HepG2 (cell line): ENCODE data around the gene HECTD1. TPM values are rescaled to one million over a fixed set of nuclear protein-coding genes. Genes with fewer than 3 reads are reported as not detected.

Experiments
- CREB3 ChIP-seq: sonication (generic); formaldehyde crosslinking; IDR thresholded peaks from 2 replicates; pipeline ENCODE4 v1.5.0; 2020; ENCODE audit warnings: missing genetic modification reagents
- CSRNP1 ChIP-seq: sonication (generic); formaldehyde crosslinking; IDR thresholded peaks from 2 replicates; pipeline ENCODE4 v1.8.1; 2023; ENCODE audit warnings: mild to moderate bottlenecking, missing genetic modification reagents
- HBP1 ChIP-seq: IDR thresholded peaks from 2 replicates; pipeline ENCODE4 v1.6.1; 2016; ENCODE audit warnings: low read depth, control low read depth
- HDAC1 ChIP-seq: sonication (generic); formaldehyde crosslinking; IDR thresholded peaks from 2 replicates; pipeline ENCODE4 v1.5.1; 2020; ENCODE audit warnings: mild to moderate bottlenecking, missing genetic modification reagents
- HDAC2 ChIP-seq: sonication (generic); formaldehyde crosslinking; IDR thresholded peaks from 2 replicates; pipeline ENCODE4 v1.4.0; 2020; ENCODE audit warnings: missing genetic modification reagents
- HMGXB4 ChIP-seq, 2 experiments: sonication (generic) in 1 of 2; formaldehyde crosslinking in 1 of 2; IDR thresholded peaks; 2 replicates each; pipeline versions ENCODE4 v1.4.0 to v1.6.1; 2018 to 2020; ENCODE audit warnings: missing genetic modification reagents in 2 of 2, borderline replicate concordance in 1 of 2, low read depth in 1 of 2, mild to moderate bottlenecking in 1 of 2, missing biosample characterization in 1 of 2
- HNRNPH1 ChIP-seq: fragments of 200-400 bp; formaldehyde crosslinking; optimal IDR thresholded peaks from 2 replicates; pipeline ENCODE3; 2017; ENCODE audit warnings: mild to moderate bottlenecking, low read depth, low read length
- IRF9 ChIP-seq: sonication (generic); formaldehyde crosslinking; IDR thresholded peaks from 2 replicates; pipeline ENCODE4 v1.8.0; 2022; ENCODE audit warnings: missing genetic modification reagents, mild to moderate bottlenecking, borderline replicate concordance
- KMT2A ChIP-seq: sonication (generic); formaldehyde crosslinking; IDR thresholded peaks from 2 replicates; pipeline ENCODE4 v1.4.0; 2020; ENCODE audit warnings: missing genetic modification reagents
- MLLT10 ChIP-seq: sonication (generic); formaldehyde crosslinking; IDR thresholded peaks from 2 replicates; pipeline ENCODE4 v1.4.0; 2020; ENCODE audit warnings: missing genetic modification reagents
- RBAK ChIP-seq: sonication (generic); formaldehyde crosslinking; IDR thresholded peaks from 2 replicates; pipeline ENCODE4 v1.5.1; 2020; ENCODE audit warnings: mild to moderate bottlenecking, missing genetic modification reagents
- RXRB ChIP-seq: IDR thresholded peaks from 2 replicates; pipeline ENCODE4 v1.6.1; 2016; ENCODE audit warnings: borderline replicate concordance, missing genetic modification reagents, missing compliant biosample characterization
- TAF1 ChIP-seq: sonication (generic); formaldehyde crosslinking; IDR thresholded peaks from 2 replicates; pipeline ENCODE4 v1.4.0; 2020; ENCODE audit warnings: missing genetic modification reagents
- ZBTB7B ChIP-seq: sonication (generic); formaldehyde crosslinking; IDR thresholded peaks from 2 replicates; pipeline ENCODE4 v1.4.0; 2020; ENCODE audit warnings: missing genetic modification reagents
- ZFP1 ChIP-seq: IDR thresholded peaks from 2 replicates; pipeline ENCODE4 v1.6.1; 2016
- ZNF24 ChIP-seq: fragments of 450-650 bp; IDR thresholded peaks from 2 replicates; pipeline ENCODE4 v1.6.1; 2017; ENCODE audit warnings: antibody characterized with exemption, mild to moderate bottlenecking
- ZNF644 ChIP-seq: IDR thresholded peaks from 2 replicates; pipeline ENCODE4 v1.6.1; 2016; ENCODE audit warnings: low read depth
- ZNF770 ChIP-seq: sonication (generic); formaldehyde crosslinking; IDR thresholded peaks from 2 replicates; pipeline ENCODE4 v1.5.0; 2020; ENCODE audit warnings: mild to moderate bottlenecking, missing genetic modification reagents
- ZNF891 ChIP-seq: sonication (generic); formaldehyde crosslinking; IDR thresholded peaks from 2 replicates; pipeline ENCODE4 v1.5.0; 2020; ENCODE audit warnings: mild to moderate bottlenecking, missing genetic modification reagents
- polyA plus RNA-seq, 8 experiments: library from polyadenylated mRNA; depleted of rRNA in 3 of 8; stranded (reverse) in 7 of 8; unstranded in 1 of 8; fragments of >200 nt; fragmentation: Illumina TruSeq in 4 of 8; extraction: Trizol in 4 of 8; gene quantifications; 2 replicates each; pipeline versions ENCODE4 v1.2.1 to v1.2.3, GENCODE V29; 2011 to 2016; ENCODE audit warnings: low read depth in 4 of 8, missing spikeins in 1 of 8, mixed read lengths in 1 of 8; ENCODE audit not compliant: insufficient read depth in 1 of 8
- total RNA-seq, 5 experiments: library from RNA; depleted of rRNA; stranded (reverse); fragments of >200 nt; fragmentation: Illumina TruSeq; extraction: Trizol; gene quantifications; 2 replicates each; pipeline ENCODE4 v1.2.3, GENCODE V29; 2016; ENCODE audit warnings: low read depth in 1 of 5

HECTD1 gene
- total and polyA plus RNA-seq, 2 of the 13 experiments (the other 11 are each of a cell fraction or from before 2014, with no cell fraction given), result 312 to 560 TPM

- TF ChIP-seq HMGXB4 (CRISPR knock-in tag; IDR thresholded peaks at IDR 0.05; ENCODE audit: borderline replicate concordance in 1 of 2, low read depth in 1 of 2), result no peak
- no peak for TF ChIP-seq HNRNPH1
- no peak for TF ChIP-seq RBAK
- TF ChIP-seq CSRNP1, result no peak
- TF ChIP-seq IRF9, result peak; percentile 36; the same call in 1 of the 2 replicates
- TF ChIP-seq ZNF891 (CRISPR knock-in tag), result no peak
- peak; percentile 54; the same call in 1 of the 2 replicates for TF ChIP-seq HDAC1 (CRISPR knock-in tag)
- no peak for TF ChIP-seq CREB3
- TF ChIP-seq KMT2A (CRISPR knock-in tag), result no peak
- TF ChIP-seq ZNF770, result peak; percentile 90
- peak; percentile 65; the same call in 1 of the 2 replicates for TF ChIP-seq RXRB (CRISPR knock-in tag)
- TF ChIP-seq MLLT10, result no peak
- 0 out of 2 replicates have a peak, but pooled peaks have one; percentile 50 for TF ChIP-seq HBP1 (CRISPR knock-in tag)
- TF ChIP-seq ZNF24, result no peak
- TF ChIP-seq ZNF644 (CRISPR knock-in tag), result peak; percentile 30; the same call in 1 of the 2 replicates
- peak; percentile 73 for TF ChIP-seq HDAC2 (CRISPR knock-in tag)
- peak; percentile 23; the same call in 1 of the 2 replicates for TF ChIP-seq TAF1 (CRISPR knock-in tag)
- peak; percentile 45; the same call in 1 of the 2 replicates for TF ChIP-seq ZFP1 (CRISPR knock-in tag)
- TF ChIP-seq ZBTB7B (CRISPR knock-in tag), result peak; percentile 38; the same call in 1 of the 2 replicates
Measured at GRCh38 chr14:31251028-31251958, 43.7 kb upstream of the HECTD1 start (continued).
